Measurements from ENCODE around the gene SNRNP25. TPM values are rescaled to one million over a fixed set of nuclear protein-coding genes. Genes with fewer than 3 reads are reported as not detected.

Gene SNRNP25
- total and polyA plus RNA-seq, 9 of the 15 experiments (the other 6 are each of a cell fraction or from before 2014, with no cell fraction given), result 59.0 to 176 (median 108) TPM

GRCh38 chr16:79151-80054 lies 25.8 kb downstream of the SNRNP25 start (continued):
- TF ChIP-seq PHF8 (IDR thresholded peaks at IDR 0.05; ENCODE audit: borderline replicate concordance, low read length) (no peak), POLR2G (IDR thresholded peaks at IDR 0.05; ENCODE audit: low read depth, low read length) (no peak), SRSF7 (optimal IDR thresholded peaks at IDR 0.05; ENCODE audit: low read depth, low read length) (no peak), ZNF174 (CRISPR knock-in tag; IDR thresholded peaks at IDR 0.05) (no peak), BRCA1 (IDR thresholded peaks at IDR 0.05) (no peak), BRCA1 (CRISPR knock-in tag; IDR thresholded peaks at IDR 0.05) (0 out of 2 replicates have a peak, but pooled peaks have one; percentile 46), JUNB (CRISPR knock-in tag; conservative IDR thresholded peaks at IDR 0.05) (no peak), DIDO1 (tag; IDR thresholded peaks at IDR 0.05; ENCODE audit: low read depth) (no peak), PHF21A (IDR thresholded peaks at IDR 0.05; ENCODE audit: borderline replicate concordance, low read depth) (no peak), CLOCK (CRISPR knock-in tag; IDR thresholded peaks at IDR 0.05; ENCODE audit: borderline replicate concordance) (no peak), TOE1 (IDR thresholded peaks at IDR 0.05; ENCODE audit: borderline replicate concordance) (no peak), TOE1 (CRISPR knock-in tag; IDR thresholded peaks at IDR 0.05; ENCODE audit: borderline replicate concordance, low read depth) (no peak), ATF7 (IDR thresholded peaks at IDR 0.05) (no peak)
- TF ChIP-seq, protein P1, sequence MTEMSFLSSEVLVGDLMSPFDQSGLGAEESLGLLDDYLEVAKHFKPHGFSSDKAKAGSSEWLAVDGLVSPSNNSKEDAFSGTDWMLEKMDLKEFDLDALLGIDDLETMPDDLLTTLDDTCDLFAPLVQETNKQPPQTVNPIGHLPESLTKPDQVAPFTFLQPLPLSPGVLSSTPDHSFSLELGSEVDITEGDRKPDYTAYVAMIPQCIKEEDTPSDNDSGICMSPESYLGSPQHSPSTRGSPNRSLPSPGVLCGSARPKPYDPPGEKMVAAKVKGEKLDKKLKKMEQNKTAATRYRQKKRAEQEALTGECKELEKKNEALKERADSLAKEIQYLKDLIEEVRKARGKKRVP (CRISPR knock-in tag; IDR thresholded peaks at IDR 0.05), result no peak
